GM19351 (cell line): ENCODE data around the gene RFC1.
A peak's percentile ranks its signal among the peaks of the same experiment; 100 is the strongest.

ENCODE experiments used
- ATAC-seq: cut with Tn5 transposase; IDR thresholded peaks from one replicate; pipeline ENCODE4 v1.9.1; 2021; ENCODE audit warnings: mild to moderate bottlenecking, moderate library complexity; ENCODE audit not compliant: unreplicated experiment

RFC1 gene

GRCh38 chr4:39357002-39357401, 9.2 kb downstream of the RFC1 start:
- no peak for ATAC-seq

GRCh38 chr4:39354254-39354552, 12.0 kb downstream of the RFC1 start:
- ATAC-seq: no peak

- ATAC-seq: peak; percentile 78
Measured at GRCh38 chr4:39353478-39354253, 12.5 kb downstream of the RFC1 start.

- ATAC-seq: peak; percentile 17
Measured at GRCh38 chr4:39353149-39353477, 13.0 kb downstream of the RFC1 start.

GRCh38 chr4:39349326-39349725, 16.8 kb downstream of the RFC1 start:
- no peak for ATAC-seq

GRCh38 chr4:39348371-39349315, 17.5 kb downstream of the RFC1 start:
- no peak for ATAC-seq

GRCh38 chr4:39346856-39347519, 19.2 kb downstream of the RFC1 start:
- no peak for ATAC-seq

GRCh38 chr4:39342731-39343130, 23.4 kb downstream of the RFC1 start:
- ATAC-seq: no peak

GRCh38 chr4:39341075-39341725, 25.0 kb downstream of the RFC1 start:
- ATAC-seq: no peak

GRCh38 chr4:39339968-39340367, 26.2 kb downstream of the RFC1 start:
- no peak for ATAC-seq

GRCh38 chr4:39337841-39338240, 28.3 kb downstream of the RFC1 start:
- no peak for ATAC-seq

GRCh38 chr4:39335566-39335965, 30.6 kb downstream of the RFC1 start:
- no peak for ATAC-seq

GRCh38 chr4:39331191-39331590, 35.0 kb downstream of the RFC1 start:
- ATAC-seq: no peak

- ATAC-seq: no peak
Measured at GRCh38 chr4:39330353-39330752, 35.8 kb downstream of the RFC1 start.

GRCh38 chr4:39326468-39326977, 39.6 kb downstream of the RFC1 start:
- ATAC-seq: no peak

- no peak for ATAC-seq
Measured at GRCh38 chr4:39324897-39325613, 41.1 kb downstream of the RFC1 start.

GRCh38 chr4:39324446-39324845, 41.7 kb downstream of the RFC1 start:
- ATAC-seq: no peak

- no peak for ATAC-seq
Measured at GRCh38 chr4:39323821-39324220, 42.3 kb downstream of the RFC1 start.

GRCh38 chr4:39320381-39321115, 45.6 kb downstream of the RFC1 start:
- ATAC-seq: no peak

- no peak for ATAC-seq
Measured at GRCh38 chr4:39319676-39320075, 46.5 kb downstream of the RFC1 start.
